IMR-90 (cell line): ENCODE data around the gene B3GALT6. TPM values are rescaled to one million over a fixed set of nuclear protein-coding genes. Genes with fewer than 3 reads are reported as not detected.

Experiments
- ATAC-seq: fragments of 200-7000 bp; cut with Tn5 transposase; 2 replicates; pipeline ENCODE4 v1.9.1; 2020; ENCODE audit warnings: low read depth, mild to moderate bottlenecking, moderate library complexity
- BruUV-seq: library from RNA; stranded (reverse); fragments of 400-500 nt; replicated peaks from 2 replicates; lab custom pipeline; 2021; lab: Mats Ljungman, UMichigan
- CTCF ChIA-PET: fragments of 300-600 bp; formaldehyde crosslinking; extraction: SDS; loops from one replicate; lab custom pipeline; 2021; ENCODE audit warnings: antibody characterized with exemption; lab: Yijun Ruan, JAX
- POLR2A ChIA-PET: fragments of 300-600 bp; sonication (Branson Sonifier 250); formaldehyde crosslinking; loops from one replicate; lab custom pipeline; 2022; ENCODE audit warnings: antibody characterized with exemption; ENCODE audit not compliant: unreplicated experiment; lab: Charles Lee
- DNase-seq: peaks from one replicate; pipeline ENCODE4 v3.0.0; 2013
- H2AFZ ChIP-seq: replicated peaks from 2 replicates; pipeline ENCODE3; 2013; ENCODE audit warnings: low read length, mild to moderate bottlenecking; ENCODE audit not compliant: poor library complexity
- H2AK5ac ChIP-seq: 2 replicates; pipeline ENCODE4 v1.6.1; 2013; ENCODE audit warnings: low read depth, low read length, inconsistent platforms
- H2AK9ac ChIP-seq: replicated peaks from 2 replicates; pipeline ENCODE3; 2013; ENCODE audit warnings: mild to moderate bottlenecking, low read depth, low read length, moderate library complexity; ENCODE audit not compliant: poor library complexity
- H2BK120ac ChIP-seq: 2 replicates; pipeline ENCODE4 v1.6.1; 2013; ENCODE audit warnings: low read depth, low read length, inconsistent platforms
- H2BK15ac ChIP-seq: 3 replicates; pipeline ENCODE4 v1.6.1; 2013; ENCODE audit warnings: low read depth, low read length, inconsistent platforms
- H2BK20ac ChIP-seq: 2 replicates; pipeline ENCODE4 v1.6.1; 2013; ENCODE audit warnings: low read depth, mild to moderate bottlenecking, inconsistent platforms, low read length, moderate library complexity
- H2BK5ac ChIP-seq: 2 replicates; pipeline ENCODE4 v1.6.1; 2013; ENCODE audit warnings: mild to moderate bottlenecking, low read depth, low read length, inconsistent platforms; ENCODE audit not compliant: poor library complexity, severe bottlenecking
- H3K14ac ChIP-seq: replicated peaks from 2 replicates; pipeline ENCODE4 v1.6.1; 2013; ENCODE audit warnings: low read depth, low read length, inconsistent platforms
- H3K18ac ChIP-seq: 2 replicates; pipeline ENCODE4 v1.6.1; 2013; ENCODE audit warnings: low read depth, low read length, control low read depth
- H3K23ac ChIP-seq: 2 replicates; pipeline ENCODE4 v1.6.1; 2013; ENCODE audit warnings: low read depth, low read length, inconsistent platforms
- H3K27ac ChIP-seq: 2 replicates; pipeline ENCODE4 v1.5.1; 2013; ENCODE audit warnings: mild to moderate bottlenecking, control low read depth, low read length; ENCODE audit not compliant: insufficient read depth
- H3K27me3 ChIP-seq: 2 replicates; pipeline ENCODE4 v1.6.1; 2013; ENCODE audit warnings: low read length; ENCODE audit not compliant: control insufficient read depth, insufficient read depth
- H3K36me3 ChIP-seq: 2 replicates; pipeline ENCODE4 v1.6.1; 2013; ENCODE audit warnings: low read length, mixed read lengths; ENCODE audit not compliant: control insufficient read depth, insufficient read depth
- H3K4ac ChIP-seq: 2 replicates; pipeline ENCODE4 v1.6.1; 2013; ENCODE audit warnings: low read depth, low read length, inconsistent platforms
- H3K4me1 ChIP-seq: 2 replicates; pipeline ENCODE4 v1.6.1; 2013; ENCODE audit warnings: low read length, mixed read lengths; ENCODE audit not compliant: control insufficient read depth, insufficient read depth
- H3K4me2 ChIP-seq: 2 replicates; pipeline ENCODE4 v1.6.1; 2013; ENCODE audit warnings: low read depth, mild to moderate bottlenecking, control low read depth, low read length, moderate library complexity
- H3K4me3 ChIP-seq: 2 replicates; pipeline ENCODE4 v1.5.1; 2013; ENCODE audit warnings: low read depth, mild to moderate bottlenecking, control low read depth, low read length, moderate library complexity; ENCODE audit not compliant: insufficient read depth
- H3K56ac ChIP-seq: 2 replicates; pipeline ENCODE4 v1.6.1; 2013; ENCODE audit warnings: low read length, inconsistent platforms; ENCODE audit not compliant: insufficient read depth; ENCODE audit errors: extremely low read depth
- H3K79me1 ChIP-seq, 2 experiments: 2 replicates each; pipeline ENCODE4 v1.6.1; 2013; ENCODE audit warnings: low read length in 2 of 2, inconsistent platforms in 1 of 2, low read depth in 1 of 2
- H3K9ac ChIP-seq: 2 replicates; pipeline ENCODE4 v1.6.1; 2013; ENCODE audit warnings: low read depth, low read length, control low read depth
- H3K9me1 ChIP-seq: 2 replicates; pipeline ENCODE4 v1.6.1; 2013; ENCODE audit warnings: low read length, inconsistent platforms; ENCODE audit not compliant: insufficient read depth
- H3K9me3 ChIP-seq: 2 replicates; pipeline ENCODE4 v1.6.1; 2013; ENCODE audit warnings: low read length; ENCODE audit not compliant: control insufficient read depth, insufficient read depth
- H4K20me1 ChIP-seq: 2 replicates; pipeline ENCODE4 v1.6.1; 2013; ENCODE audit warnings: low read length, inconsistent platforms; ENCODE audit not compliant: insufficient read depth
- H4K5ac ChIP-seq: 2 replicates; pipeline ENCODE4 v1.6.1; 2013; ENCODE audit warnings: mild to moderate bottlenecking, low read depth, low read length, control low read depth
- H4K8ac ChIP-seq, 2 experiments: 2 replicates each; pipeline ENCODE4 v1.6.1; 2013; ENCODE audit warnings: low read depth in 2 of 2, low read length in 2 of 2, control low read depth in 1 of 2, inconsistent platforms in 1 of 2
- H4K91ac ChIP-seq: 2 replicates; pipeline ENCODE4 v1.6.1; 2013; ENCODE audit warnings: low read depth, low read length, inconsistent platforms; ENCODE audit not compliant: insufficient read depth
- BHLHE40 ChIP-seq: fragments of 150-350 bp; IDR thresholded peaks from 2 replicates; pipeline ENCODE4 v1.6.1; 2016; ENCODE audit warnings: mild to moderate bottlenecking, low read depth, low read length
- CEBPB ChIP-seq: IDR thresholded peaks from 2 replicates; pipeline ENCODE4 v1.6.1; 2012; ENCODE audit warnings: low read depth, low read length, improper control_type of control experiment
- CHD1 ChIP-seq: IDR thresholded peaks from 2 replicates; pipeline ENCODE4 v1.6.1; 2012; ENCODE audit warnings: low read depth, low read length, improper control_type of control experiment
- CTCF ChIP-seq: conservative IDR thresholded peaks from 2 replicates; pipeline ENCODE4 v1.5.1; 2012; ENCODE audit warnings: mild to moderate bottlenecking, low read depth, low read length, improper control_type of control experiment
- FOS ChIP-seq: fragments of 150-350 bp; IDR thresholded peaks from 2 replicates; pipeline ENCODE4 v1.6.1; 2016; ENCODE audit warnings: low read depth, low read length
- MAFK ChIP-seq: IDR thresholded peaks from 2 replicates; pipeline ENCODE4 v1.6.1; 2012; ENCODE audit warnings: low read depth, low read length, improper control_type of control experiment
- MAZ ChIP-seq: IDR thresholded peaks from 2 replicates; pipeline ENCODE4 v1.6.1; 2012; ENCODE audit warnings: low read depth, mild to moderate bottlenecking, low read length, improper control_type of control experiment, moderate library complexity, borderline replicate concordance
- NFE2L2 ChIP-seq: fragments of 150-350 bp; IDR thresholded peaks from 2 replicates; pipeline ENCODE4 v1.6.1; 2016; ENCODE audit warnings: low read depth, mild to moderate bottlenecking, low read length
- POLR2A ChIP-seq: IDR thresholded peaks from 2 replicates; pipeline ENCODE4 v1.6.1; 2012; ENCODE audit warnings: mild to moderate bottlenecking, low read depth, low read length
- RAD21 ChIP-seq: IDR thresholded peaks from 2 replicates; pipeline ENCODE4 v1.6.1; 2012; ENCODE audit warnings: low read length, improper control_type of control experiment
- RCOR1 ChIP-seq: IDR thresholded peaks from 2 replicates; pipeline ENCODE4 v1.6.1; 2012; ENCODE audit warnings: mild to moderate bottlenecking, low read length, improper control_type of control experiment; ENCODE audit not compliant: insufficient replicate concordance
- RFX5 ChIP-seq: IDR thresholded peaks from 2 replicates; pipeline ENCODE4 v1.8.0; 2012; ENCODE audit warnings: low read depth, mild to moderate bottlenecking, low read length, moderate library complexity
- SMC3 ChIP-seq: fragments of 150-350 bp; IDR thresholded peaks from 2 replicates; pipeline ENCODE4 v1.6.1; 2016; ENCODE audit warnings: low read depth, mild to moderate bottlenecking, antibody characterized with exemption, low read length, moderate library complexity
- WGBS, 2 experiments: methylation state at CpG; one replicate each; pipeline versions ENCODE4 v1.1.5 to v1.1.7; 2013; ENCODE audit warnings: missing lambda C conversion rate in 2 of 2; ENCODE audit not compliant: insufficient read length in 1 of 2; ENCODE audit errors: extremely low coverage in 2 of 2; 5-methylcytosine and 5-hydroxymethylcytosine counted together
- dilution Hi-C: fragments of 300-500 bp; cut with HindIII; formaldehyde crosslinking; loops from one replicate; pipeline ENCODE4 v1.14.3; 2018; ENCODE audit warnings: low sequenced_read_pairs; ENCODE audit not compliant: unreplicated experiment
- in situ Hi-C: fragments of 300-500 bp; cut with MboI; formaldehyde crosslinking; loops from 3 replicates; pipeline ENCODE4 v1.14.3; 2019; ENCODE audit warnings: low sequenced_read_pairs, inconsistent platforms, mixed read lengths
- intact Hi-C: fragments of 100-400 bp; cut with micrococcal nuclease; formaldehyde crosslinking; loops from 2 replicates; pipeline ENCODE4 v1.10.0; 2022
- polyA plus RNA-seq, 3 experiments: library from polyadenylated mRNA; depleted of rRNA; stranded (reverse); fragments of >200 nt; gene quantifications; 2 replicates each; pipeline ENCODE4 v1.2.3, GENCODE V29; 2012; ENCODE audit warnings: low replicate concordance in 1 of 3
- total RNA-seq: library from RNA; depleted of rRNA; stranded (reverse); fragments of >200 nt; gene quantifications from 2 replicates; pipeline ENCODE4 v1.2.3, GENCODE V29; 2012
- TF ChIP-seq, protein P1 (sequence below): fragments of 150-350 bp; IDR thresholded peaks from 2 replicates; pipeline ENCODE4 v1.6.1; 2016; ENCODE audit warnings: low read depth, mild to moderate bottlenecking, low read length, moderate library complexity, borderline replicate concordance
- TF ChIP-seq, protein P2 (sequence below): fragments of 150-350 bp; IDR thresholded peaks from 2 replicates; pipeline ENCODE4 v1.6.1; 2017; ENCODE audit warnings: mild to moderate bottlenecking, antibody characterized with exemption, low read length, low read depth

The B3GALT6 gene
- total and polyA plus RNA-seq, 2 of the 4 experiments (the other 2 are of a cell fraction), result 12.2 to 23.0 TPM

GRCh38 chr1:1238702-1239178 is 6.7 kb downstream of the B3GALT6 start:
- H3K18ac ChIP-seq, result no peak overlapping the region
- dilution Hi-C loops, result no loop called here
- H3K4me2 ChIP-seq, result no peak overlapping the region
- ChIA-PET CTCF (no interaction called here), POLR2A (interaction anchor here (0.5 kb wide), 1 partner anchor 30 kb away, joined by 3 read pairs; no protein-coding TSS in a partner anchor)
- no TSS peak for BruUV-seq
- H3K14ac ChIP-seq, result no peak overlapping the region
- H3K4ac ChIP-seq, result no peak overlapping the region
- intact Hi-C loops, result no loop called here
- in situ Hi-C loops, result no loop called here
- no peak overlapping the region for H4K5ac ChIP-seq
- no peak overlapping the region for H2BK20ac ChIP-seq
- H3K36me3 ChIP-seq, result peaks cover 2% of the 10 kb centered on the region; the same call in 1 of the 2 replicates
- H3K9me3 ChIP-seq, result no peaks in the 10 kb centered on the region
- H3K23ac ChIP-seq, result no peak overlapping the region
- no peak overlapping the region for H2BK15ac ChIP-seq
- peak overlapping the region; percentile 37 for H2AK9ac ChIP-seq
- H3K9ac ChIP-seq, result no peak overlapping the region
- H3K27me3 ChIP-seq, result no peaks in the 10 kb centered on the region
- no peak overlapping the region for H3K56ac ChIP-seq
- no peak overlapping the region for H3K27ac ChIP-seq
- no peaks in the 10 kb centered on the region for H3K9me1 ChIP-seq
- H2AFZ ChIP-seq, result no peak overlapping the region
- H4K20me1 ChIP-seq, result no peaks in the 10 kb centered on the region
- H3K4me3 ChIP-seq, result no peak overlapping the region
- no peak overlapping the region for H2BK120ac ChIP-seq
- H2AK5ac ChIP-seq, result peak overlapping the region; percentile 70; the same call in 1 of the 2 replicates
- TF ChIP-seq RFX5 (no peak), MAZ (no peak), NFE2L2 (no peak), MAFK (no peak), POLR2A (no peak), RAD21 (no peak), SMC3 (no peak), CEBPB (no peak), RCOR1 (no peak), BHLHE40 (no peak), FOS (no peak), CTCF (no peak), CHD1 (no peak)
- TF ChIP-seq, protein P1, sequence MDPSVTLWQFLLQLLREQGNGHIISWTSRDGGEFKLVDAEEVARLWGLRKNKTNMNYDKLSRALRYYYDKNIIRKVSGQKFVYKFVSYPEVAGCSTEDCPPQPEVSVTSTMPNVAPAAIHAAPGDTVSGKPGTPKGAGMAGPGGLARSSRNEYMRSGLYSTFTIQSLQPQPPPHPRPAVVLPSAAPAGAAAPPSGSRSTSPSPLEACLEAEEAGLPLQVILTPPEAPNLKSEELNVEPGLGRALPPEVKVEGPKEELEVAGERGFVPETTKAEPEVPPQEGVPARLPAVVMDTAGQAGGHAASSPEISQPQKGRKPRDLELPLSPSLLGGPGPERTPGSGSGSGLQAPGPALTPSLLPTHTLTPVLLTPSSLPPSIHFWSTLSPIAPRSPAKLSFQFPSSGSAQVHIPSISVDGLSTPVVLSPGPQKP, result no peak
- TF ChIP-seq, protein P2, sequence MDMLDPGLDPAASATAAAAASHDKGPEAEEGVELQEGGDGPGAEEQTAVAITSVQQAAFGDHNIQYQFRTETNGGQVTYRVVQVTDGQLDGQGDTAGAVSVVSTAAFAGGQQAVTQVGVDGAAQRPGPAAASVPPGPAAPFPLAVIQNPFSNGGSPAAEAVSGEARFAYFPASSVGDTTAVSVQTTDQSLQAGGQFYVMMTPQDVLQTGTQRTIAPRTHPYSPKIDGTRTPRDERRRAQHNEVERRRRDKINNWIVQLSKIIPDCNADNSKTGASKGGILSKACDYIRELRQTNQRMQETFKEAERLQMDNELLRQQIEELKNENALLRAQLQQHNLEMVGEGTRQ, result no peak
- H3K4me1 ChIP-seq, result peaks cover 14% of the 10 kb centered on the region
- 81% methylated on average over 9 of the region's 19 CpGs; no CpG with 5 or more reads in 1 of the 2 experiments for WGBS, 2 experiments
- ATAC-seq, result no peak
- H4K8ac ChIP-seq, result no peak overlapping the region
- H4K91ac ChIP-seq, result no peak overlapping the region
- H2BK5ac ChIP-seq, result no peak overlapping the region
- H3K79me1 ChIP-seq, result peaks cover 3 to 23% of the 10 kb centered on the region in 2 experiments; a peak in 3 of 4 replicates
- DNase-seq, result no peak
